ENCODE measurements around the gene ESRRB.
"Not testable (repeated sequence)": the region's sequence is repeated elsewhere in the genome, so short reads cannot be mapped to it uniquely, and the experiment has no call there.

ESRRB gene

GRCh38 chr14:76496595-76496994 is 120.7 kb downstream of the ESRRB start:
- DNase-seq: no peak

GRCh38 chr14:76497550-76498462 is 121.9 kb downstream of the ESRRB start:
- no peak for DNase-seq

DNA sequence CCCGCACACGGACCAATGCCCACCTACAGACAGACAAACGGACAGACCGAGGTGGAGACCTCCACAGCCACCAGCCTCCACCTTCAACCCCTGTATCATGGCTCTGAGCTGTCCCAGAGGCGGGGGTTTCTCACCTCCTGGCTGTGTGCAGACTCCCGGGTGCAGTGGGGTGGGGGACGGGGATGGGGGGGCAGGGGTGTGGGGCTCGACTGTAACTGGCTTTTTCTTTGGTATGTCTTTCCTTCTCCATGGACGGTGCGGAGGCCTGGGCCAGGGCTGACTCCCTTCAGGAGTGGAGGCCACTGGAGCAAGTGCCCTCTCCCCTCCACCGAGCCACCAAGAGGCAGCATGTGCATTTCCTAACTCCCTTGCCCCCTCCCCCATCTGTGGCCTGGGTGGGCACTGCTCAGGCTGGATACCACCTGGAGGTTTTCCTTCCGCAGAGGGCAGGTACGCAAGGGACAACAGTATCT is 122.6 kb downstream of the ESRRB start:
- DNase-seq: no peak

GRCh38 chr14:76498976-76499375 is 123.0 kb downstream of the ESRRB start:
- DNase-seq: no peak

DNA sequence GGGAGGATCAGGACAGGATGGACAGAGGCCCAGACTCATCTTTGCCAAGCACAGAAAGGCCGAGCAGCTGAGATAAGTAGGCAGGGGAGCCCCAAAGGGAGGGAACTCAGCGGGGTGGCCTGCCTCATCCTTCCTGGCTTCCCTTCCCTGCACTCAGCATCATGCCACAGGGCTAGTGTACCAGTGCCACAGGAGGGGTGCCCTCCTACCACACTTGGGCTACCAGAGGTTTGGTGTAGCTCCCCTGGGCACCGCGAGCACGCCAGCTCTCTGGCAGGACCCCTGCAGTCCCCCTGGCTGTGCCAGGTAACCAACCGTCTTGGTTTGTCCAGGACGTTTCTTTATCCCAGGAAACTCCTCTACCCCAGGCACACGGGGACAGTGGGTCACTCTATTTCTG is 123.5 kb downstream of the ESRRB start:
- no peak for DNase-seq

- no peak for DNase-seq
Observed at GRCh38 chr14:76500011-76500410, 124.1 kb downstream of the ESRRB start.

- DNase-seq: no peak
Observed at GRCh38 chr14:76500480-76500879, 124.5 kb downstream of the ESRRB start.

DNA sequence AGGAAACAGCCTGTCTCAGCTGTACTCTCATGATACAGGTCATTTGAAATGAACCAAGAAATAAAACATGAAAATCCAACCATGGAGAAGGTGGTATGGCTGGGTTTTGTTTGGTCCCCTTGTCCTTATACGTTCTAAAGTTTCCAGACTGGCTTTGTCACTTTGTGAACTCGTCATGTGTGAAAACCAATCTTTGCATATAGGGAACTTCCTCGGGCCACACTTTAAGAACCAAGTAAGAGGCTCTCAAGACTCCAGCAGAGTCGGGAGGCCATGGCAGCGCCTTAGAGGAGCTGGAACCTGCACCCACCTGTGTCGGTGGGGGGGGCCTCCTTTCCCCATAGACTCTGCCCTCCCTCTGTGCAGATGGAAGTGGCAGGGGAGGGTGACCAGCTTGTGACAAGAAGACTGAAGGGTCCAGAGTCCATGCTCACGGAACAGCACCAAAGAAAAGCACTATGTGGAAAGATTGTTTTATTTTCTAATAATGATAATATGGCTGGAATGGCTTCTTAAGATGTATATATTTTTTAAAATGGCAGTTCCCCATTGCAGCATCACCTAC is 125.3 kb downstream of the ESRRB start:
- no peak for DNase-seq

DNA sequence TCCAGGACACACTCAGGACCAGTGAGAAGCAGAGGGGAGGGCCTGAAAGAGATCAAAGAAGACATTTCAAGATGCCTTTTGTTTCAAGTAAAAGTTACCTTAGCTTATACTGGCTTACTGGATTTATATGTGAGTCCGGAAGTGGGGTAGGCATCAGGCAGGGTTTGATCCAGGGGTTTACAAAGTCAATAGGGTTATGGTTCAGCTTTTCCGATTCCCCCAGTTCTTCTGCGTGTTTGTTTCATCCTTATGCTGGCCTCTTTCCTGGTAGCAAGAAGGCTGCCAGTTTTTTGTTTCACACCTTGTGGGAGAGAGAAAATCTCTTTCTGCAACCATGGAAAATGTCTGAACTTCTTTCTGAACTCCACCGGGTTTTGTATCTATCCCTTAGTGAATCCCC is 126.3 kb downstream of the ESRRB start:
- DNase-seq: no peak

DNA sequence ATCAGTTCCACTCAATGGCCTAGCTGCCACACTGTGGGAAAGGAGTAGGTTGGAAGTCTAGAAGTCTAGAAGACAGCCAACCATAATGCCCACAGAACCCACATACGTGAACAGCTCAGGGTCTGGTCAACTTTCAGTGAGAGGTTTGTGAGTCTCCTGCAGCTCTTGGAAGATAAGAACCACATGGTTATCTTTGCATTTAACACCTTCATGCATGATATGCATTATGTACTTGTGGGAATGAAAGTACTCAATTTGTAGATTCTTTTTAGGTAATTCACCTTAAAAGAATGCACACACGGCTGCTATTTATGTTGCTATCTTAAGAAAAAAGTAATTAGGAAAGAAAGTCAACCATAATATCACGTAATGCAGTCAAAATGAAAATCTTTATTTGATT is 126.7 kb downstream of the ESRRB start:
- DNase-seq: no peak

GRCh38 chr14:76509311-76509710 is 133.4 kb downstream of the ESRRB start:
- no peak for DNase-seq

- no peak for DNase-seq
Observed at GRCh38 chr14:76510181-76510580, 134.2 kb downstream of the ESRRB start.

GRCh38 chr14:76514213-76514998 is 138.5 kb downstream of the ESRRB start:
- peak in 3 of 51 donors; percentile 1 to 13 (median 1) for DNase-seq

- no peak for DNase-seq
Observed at GRCh38 chr14:76516884-76517283, 140.9 kb downstream of the ESRRB start.

DNA sequence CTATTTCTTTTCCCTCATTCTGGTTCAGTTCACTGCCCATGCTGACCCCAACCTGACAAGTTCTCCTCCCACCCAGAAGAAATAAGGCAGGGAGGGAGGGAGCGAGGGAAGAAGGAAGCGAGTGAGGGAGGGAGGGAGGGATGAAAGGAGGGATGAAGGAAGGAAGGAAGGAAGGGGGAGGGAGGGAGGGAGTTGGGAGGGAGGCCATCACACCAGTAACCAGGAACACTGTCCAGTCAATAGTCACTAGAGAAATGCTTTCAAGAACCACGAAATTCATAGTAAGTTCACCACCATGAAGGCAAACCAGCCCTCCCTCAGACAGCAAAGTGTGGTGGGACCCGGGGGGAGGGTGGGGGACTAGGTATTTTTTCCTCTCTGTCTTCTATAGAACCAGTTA is 142.4 kb downstream of the ESRRB start:
- DNase-seq: no peak

GRCh38 chr14:76525106-76525821 is 149.3 kb downstream of the ESRRB start:
- no peak for DNase-seq

- no peak for DNase-seq
Observed at GRCh38 chr14:76531085-76531484, 155.1 kb downstream of the ESRRB start.

DNA sequence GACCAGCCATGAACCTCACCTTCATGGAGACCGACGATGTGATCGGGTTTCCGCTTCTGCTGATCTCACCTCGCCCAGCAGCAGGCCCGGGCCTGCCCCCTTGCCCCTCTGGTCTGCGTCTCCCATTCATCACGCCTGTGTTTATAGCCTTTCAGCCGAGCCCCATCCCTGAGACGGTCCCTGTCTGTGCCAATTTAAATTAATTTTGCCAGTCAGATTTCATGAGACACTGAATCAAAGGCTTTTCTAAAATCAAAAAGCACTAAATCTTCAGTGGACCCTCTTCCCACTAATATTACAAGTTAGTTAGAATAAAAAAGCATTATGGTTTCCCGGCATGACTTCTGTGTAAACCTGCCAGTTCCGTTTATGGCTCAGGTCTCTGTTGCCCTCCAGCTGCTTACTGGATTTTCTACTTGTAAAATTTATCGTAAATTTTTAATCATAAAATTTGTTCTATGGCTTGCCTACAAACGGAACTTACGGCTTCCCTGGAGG is 155.9 kb downstream of the ESRRB start:
- DNase-seq: no peak

GRCh38 chr14:76536636-76537035 is 160.7 kb downstream of the ESRRB start:
- not testable (repeated sequence) for DNase-seq

DNA sequence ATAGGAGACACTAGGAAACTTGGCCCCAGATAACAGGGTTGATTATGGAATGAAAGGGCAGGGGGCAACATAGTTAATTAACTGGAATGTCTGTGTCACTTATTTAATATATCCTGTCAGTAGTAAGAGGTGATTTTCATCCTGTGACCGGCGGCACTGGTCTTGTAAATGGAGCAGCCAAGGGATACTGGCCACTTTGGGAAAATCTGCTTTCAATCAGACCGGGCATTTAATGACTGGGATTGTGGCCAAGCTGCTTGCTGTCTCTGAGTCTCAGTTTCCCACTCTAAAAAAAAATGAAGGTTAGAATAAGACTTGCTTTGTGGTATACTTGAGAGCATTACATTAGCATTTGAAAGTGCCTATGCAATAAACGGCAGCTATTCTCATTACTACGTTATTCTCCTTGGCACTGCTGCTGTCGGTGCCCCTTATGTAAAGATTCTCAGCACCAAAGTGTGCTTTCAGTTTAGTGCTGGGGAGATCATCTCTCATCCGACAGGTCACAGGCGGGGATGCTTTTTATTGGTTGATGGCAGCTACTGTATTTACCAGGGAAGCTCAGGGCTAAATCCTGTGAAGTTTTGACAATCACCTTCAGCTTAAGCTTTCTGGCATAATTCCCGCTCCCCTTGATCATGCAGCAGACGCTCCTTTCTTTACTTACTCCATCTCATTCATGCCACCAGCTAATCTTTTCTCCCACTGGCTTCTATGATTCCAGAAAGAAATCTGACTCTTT is 162.1 kb downstream of the ESRRB start:
- no peak for DNase-seq

- DNase-seq: no peak
Observed at GRCh38 chr14:76538648-76539008, 162.7 kb downstream of the ESRRB start.
